NCI-H1105 treated with DMSO at 0.1 percent for 48 hours (cell line): Measurements from ENCODE around the gene DDX46.
A peak's percentile ranks its signal among the peaks of the same experiment; 100 is the strongest.
"Not testable (repeated sequence)": the region's sequence is repeated elsewhere in the genome, so short reads cannot be mapped to it uniquely, and the experiment has no call there.

Experiments
- DNase-seq: peaks from one replicate; lab custom pipeline; 2025; lab: John Stamatoyannopoulos, UW

DDX46 gene, protein sequence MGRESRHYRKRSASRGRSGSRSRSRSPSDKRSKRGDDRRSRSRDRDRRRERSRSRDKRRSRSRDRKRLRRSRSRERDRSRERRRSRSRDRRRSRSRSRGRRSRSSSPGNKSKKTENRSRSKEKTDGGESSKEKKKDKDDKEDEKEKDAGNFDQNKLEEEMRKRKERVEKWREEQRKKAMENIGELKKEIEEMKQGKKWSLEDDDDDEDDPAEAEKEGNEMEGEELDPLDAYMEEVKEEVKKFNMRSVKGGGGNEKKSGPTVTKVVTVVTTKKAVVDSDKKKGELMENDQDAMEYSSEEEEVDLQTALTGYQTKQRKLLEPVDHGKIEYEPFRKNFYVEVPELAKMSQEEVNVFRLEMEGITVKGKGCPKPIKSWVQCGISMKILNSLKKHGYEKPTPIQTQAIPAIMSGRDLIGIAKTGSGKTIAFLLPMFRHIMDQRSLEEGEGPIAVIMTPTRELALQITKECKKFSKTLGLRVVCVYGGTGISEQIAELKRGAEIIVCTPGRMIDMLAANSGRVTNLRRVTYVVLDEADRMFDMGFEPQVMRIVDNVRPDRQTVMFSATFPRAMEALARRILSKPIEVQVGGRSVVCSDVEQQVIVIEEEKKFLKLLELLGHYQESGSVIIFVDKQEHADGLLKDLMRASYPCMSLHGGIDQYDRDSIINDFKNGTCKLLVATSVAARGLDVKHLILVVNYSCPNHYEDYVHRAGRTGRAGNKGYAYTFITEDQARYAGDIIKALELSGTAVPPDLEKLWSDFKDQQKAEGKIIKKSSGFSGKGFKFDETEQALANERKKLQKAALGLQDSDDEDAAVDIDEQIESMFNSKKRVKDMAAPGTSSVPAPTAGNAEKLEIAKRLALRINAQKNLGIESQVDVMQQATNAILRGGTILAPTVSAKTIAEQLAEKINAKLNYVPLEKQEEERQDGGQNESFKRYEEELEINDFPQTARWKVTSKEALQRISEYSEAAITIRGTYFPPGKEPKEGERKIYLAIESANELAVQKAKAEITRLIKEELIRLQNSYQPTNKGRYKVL

DNA sequence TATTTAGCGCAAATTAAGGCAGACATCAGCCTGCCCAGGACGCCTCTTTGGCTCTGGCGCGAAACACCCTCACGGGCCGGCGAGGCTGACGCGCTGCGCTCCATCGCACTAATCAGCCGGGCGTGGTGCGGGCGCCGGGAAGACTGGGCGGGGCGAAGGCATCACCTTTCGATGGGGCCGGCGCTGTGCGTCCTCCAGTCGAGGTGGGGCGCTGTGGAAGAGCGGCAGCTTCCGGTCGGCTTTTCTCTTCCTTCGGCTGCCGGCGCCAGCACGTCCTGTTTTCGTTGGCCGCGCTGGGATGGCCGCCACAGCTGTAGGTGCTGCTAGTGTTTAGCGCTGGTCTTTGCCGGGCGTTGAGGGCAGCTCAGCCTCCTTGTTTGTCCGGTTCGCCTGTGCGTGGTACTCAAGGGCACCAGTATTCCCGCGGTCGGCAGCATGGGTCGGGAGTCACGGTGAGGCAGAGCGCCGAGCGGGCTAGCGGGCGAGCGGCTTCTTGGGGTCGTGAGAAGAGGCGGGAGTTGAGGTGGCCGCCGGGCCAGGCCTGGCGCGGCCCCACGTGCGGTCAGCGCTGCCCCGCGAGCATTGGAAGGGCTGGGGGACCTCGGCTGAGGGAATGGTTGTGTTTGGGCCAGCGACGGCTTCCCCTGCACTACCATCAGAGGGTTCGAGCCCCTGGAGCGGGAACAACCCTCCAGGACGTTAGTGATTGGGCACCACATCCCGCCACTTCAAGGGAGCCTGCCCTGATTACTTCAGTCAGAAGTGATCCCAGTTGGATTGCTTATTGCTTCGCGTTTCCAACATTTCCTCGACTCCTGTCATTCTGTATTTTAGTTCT lies at the start of gene DDX46:
Gene DDX46, plus strand, starts transcription at position 276 of the 838 bp plus-strand sequence. Its CDS starts 160 bp downstream, at position 436.
- DNase-seq: peak; percentile 78

DNA sequence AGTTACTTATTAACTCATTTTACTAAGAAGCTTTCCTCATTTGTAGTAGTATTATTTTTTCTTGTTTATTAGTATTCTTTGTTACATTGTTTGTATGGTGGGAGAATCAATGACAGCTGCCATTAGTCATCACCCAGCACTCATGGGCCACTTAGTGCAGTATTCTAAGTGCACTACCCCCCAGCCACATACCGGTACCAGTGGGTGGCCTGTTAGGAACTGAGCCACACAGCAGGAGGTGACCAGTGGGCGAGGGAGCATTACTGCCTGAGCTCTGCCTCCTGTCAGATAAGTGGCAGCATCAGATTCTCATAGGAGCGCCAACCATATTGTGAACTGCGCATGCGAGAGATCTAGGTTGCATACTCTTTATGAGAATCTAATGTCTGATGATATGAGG lies 44.5 kb upstream of the DDX46 start:
- no peak for DNase-seq

DNA sequence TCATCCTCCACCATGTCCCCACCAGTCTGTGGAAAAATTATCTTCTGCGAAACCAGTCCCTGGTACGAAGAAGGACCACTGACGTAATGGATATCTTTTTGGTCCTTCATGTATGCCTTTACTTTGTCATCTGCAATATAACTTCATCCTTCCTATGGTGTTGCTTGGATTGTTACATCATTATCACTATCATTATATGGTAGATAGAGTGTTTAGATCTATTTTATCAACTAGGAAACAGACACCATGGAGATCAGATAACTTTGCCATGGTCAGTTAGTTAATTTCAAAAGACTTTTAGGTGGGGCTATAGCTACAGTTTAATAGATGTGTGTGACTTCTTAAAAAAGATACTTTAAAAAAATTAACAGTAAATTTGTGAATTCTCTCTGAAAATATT lies 44.0 kb upstream of the DDX46 start:
- no peak for DNase-seq

DNA sequence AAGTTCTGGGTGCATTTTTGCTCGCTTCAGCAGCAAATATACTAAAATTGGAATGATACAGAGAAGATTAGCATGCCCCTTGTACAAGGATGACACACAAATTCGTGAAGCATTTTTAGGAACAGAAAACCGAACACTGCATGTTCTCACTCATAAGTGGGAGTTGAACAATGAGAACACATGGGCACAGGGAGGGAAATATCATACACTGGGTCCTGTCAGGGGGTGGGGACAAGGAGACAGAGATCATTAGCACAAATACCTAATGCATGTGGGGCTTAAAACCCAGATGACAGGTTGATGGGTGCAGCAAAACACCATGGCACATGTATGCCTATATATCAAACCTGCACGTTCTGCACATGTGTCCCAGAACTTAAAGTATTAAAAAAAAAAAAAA lies 43.1 kb upstream of the DDX46 start:
- not testable (repeated sequence) for DNase-seq

GRCh38 chr5:134724872-134725271 lies 33.7 kb upstream of the DDX46 start:
- no peak for DNase-seq

GRCh38 chr5:134732819-134733218 lies 25.8 kb upstream of the DDX46 start:
- no peak for DNase-seq

DNA sequence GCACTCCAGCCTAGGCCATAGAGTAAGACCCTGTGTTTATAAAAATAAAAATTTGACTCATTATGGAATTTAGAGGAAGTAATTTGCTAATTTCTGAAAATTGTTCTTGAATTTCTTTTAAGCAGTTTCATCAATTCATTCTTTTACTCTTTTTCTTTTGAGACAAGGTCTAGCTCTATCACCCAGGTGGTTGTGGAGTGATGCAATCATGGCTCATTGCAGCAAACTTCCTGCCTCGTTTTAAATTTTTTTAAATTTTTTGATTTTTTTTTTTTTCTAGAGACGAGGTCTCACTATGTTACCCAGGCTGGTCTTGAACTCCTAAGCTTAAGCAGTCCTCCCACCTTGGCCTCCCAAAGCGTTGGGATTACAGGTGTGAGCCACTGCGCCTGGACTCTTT lies 23.3 kb upstream of the DDX46 start:
- DNase-seq: no peak

DNA sequence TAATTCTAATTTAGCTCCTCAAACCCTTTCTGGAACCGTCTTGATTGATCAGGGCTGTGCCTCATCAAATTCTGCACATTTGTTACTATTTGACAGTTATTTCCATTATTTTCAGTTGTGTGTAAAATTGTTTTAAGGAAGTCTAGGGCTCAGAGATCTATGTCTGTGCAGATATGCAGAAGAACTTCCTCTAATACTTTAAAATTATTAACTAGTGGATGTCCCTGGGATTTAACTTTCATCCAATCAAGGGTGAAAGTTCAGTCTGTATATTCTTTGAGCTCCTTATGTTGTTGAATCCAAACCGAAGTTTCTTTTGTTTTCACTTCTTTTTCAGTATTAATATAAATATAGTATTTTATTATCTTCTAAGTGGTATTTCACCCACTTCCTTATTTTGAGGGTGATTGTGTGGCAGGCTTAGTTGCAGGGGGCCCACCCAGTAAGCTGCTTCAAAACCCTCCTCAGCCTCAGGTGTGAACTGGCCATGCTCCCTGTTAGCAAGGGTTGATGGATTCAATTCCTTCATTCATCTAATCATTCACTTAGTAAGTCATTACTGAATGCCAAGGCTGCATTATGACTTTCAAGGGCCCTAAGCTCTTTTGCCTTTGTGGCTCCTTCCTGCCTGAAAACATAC lies 22.3 kb upstream of the DDX46 start:
- DNase-seq: no peak

GRCh38 chr5:134738133-134738962 lies 20.2 kb upstream of the DDX46 start, which contains the start of gene CAMLG:
TSS of gene CAMLG (plus strand) at chr5:134738548. CDS start at chr5:134738621, 73 bp downstream.
- DNase-seq: peak; percentile 69

GRCh38 chr5:134738963-134739661 lies 19.5 kb upstream of the DDX46 start:
- peak; percentile 10 for DNase-seq

GRCh38 chr5:134741052-134741451 lies 17.5 kb upstream of the DDX46 start:
- DNase-seq: no peak

DNA sequence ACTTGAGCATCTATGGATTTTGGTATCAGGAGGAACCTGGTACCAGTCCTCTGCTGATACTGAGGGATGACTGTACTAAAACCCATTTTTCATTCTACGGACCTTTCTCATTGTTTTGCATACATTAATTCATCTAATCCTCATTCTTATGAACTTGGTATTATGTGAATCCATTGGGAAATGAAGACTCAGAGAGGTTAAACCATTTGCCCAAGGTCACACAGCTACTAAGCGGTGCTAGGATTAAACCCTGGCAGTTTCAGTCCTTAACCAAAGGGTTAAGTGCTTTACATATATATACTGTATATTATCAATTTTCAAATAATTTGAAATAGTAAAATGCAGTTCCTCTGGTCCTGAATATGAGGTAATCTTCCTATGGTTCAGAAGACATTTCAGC lies 16.4 kb upstream of the DDX46 start:
- DNase-seq: no peak

- no peak for DNase-seq
These were observed 9.2 kb upstream of the DDX46 start for GRCh38 chr5:134749415-134749814.

GRCh38 chr5:134758176-134758503 lies 439 bp upstream of the DDX46 start:
- no peak for DNase-seq

DNA sequence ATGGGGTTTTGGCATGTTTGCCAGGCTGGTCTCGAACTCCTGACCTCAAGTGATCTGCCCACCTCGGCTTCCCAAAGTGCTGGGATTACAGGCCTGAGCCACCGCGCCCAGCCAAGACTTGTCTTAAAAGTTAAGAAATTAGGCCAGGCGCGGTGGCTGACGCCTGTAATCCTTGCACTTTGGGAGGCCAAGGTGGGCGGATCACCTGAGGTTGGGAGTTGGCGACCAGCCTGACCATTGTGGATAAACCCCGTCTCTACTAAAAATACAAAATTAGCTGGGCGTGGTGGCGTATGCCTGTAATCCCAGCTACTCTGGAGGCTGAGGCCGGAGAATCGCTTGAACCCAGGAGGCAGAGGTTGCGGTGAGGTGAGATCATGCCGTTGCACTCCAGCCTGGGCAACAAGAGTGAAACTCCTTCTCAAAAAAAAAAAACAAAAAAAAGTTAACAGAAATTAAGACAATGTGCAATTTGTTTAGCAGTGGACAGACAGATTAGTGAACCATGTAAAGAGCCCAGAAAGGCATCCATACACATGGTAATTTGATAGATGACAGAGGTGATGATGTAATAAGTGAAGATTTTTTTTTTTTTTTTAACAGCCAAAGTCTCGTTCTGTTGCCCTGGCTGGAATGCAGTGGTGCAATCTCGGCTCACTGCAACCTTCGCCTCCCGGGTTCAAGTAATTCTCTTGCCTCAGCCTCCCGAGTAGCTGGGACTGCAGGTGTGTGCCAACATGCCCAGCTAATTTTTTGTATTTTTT lies 9.1 kb downstream of the DDX46 start:
- DNase-seq: not testable (repeated sequence)

- DNase-seq: no peak
These were observed 10.6 kb downstream of the DDX46 start for GRCh38 chr5:134769206-134769605.

DNA sequence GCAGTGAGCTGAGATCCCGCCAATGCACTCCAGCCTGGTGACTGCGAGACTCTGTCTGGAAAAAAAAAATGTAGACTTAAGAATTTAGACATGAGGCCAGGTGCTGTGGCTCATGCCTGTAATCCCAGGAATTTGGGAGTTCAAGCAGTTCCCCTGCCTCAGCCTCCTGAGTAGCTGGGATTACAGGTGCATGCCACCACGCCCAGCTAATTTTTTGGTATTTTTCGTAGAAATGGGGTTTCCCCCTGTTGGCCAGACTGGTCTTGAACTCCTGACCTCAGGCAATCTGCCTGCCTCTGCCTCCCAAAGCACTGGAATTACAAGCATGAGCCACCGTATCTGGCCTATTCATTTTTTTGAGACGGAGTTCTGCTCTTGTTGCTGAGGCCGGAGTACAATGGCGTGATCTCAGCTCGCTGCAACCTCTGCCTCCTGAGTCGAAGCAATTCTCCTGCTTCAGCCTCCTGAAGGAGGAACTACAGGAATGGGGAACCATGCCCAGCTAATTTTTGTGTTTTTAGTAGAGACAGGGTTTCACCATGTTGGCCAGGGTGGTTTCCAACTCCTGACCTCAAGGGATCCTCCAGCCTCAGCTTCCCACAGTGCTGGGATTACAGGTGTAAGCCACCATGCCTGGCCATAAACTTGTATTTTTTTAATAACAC lies 14.0 kb downstream of the DDX46 start:
- no peak for DNase-seq

GRCh38 chr5:134777366-134777765 lies 18.8 kb downstream of the DDX46 start:
- DNase-seq: no peak
